GM13976 (cell line): Measurements from ENCODE around the gene SERPINA3.

ENCODE experiments used
- DNase-seq: peaks from one replicate; pipeline ENCODE4 v3.0.0; 2012; ENCODE audit warnings: low spot score
- in situ Hi-C: fragments of 300-500 bp; cut with MboI; formaldehyde crosslinking; loops from one replicate; pipeline ENCODE4 v1.12.0; 2022; ENCODE audit warnings: low sequenced_read_pairs, mixed read lengths, inconsistent platforms; ENCODE audit not compliant: unreplicated experiment
- TF ChIP-seq, protein P1 (sequence below): IDR thresholded peaks from 2 replicates; pipeline ENCODE4 v1.5.1; 2012; ENCODE audit warnings: borderline replicate concordance, mild to moderate bottlenecking; ENCODE audit not compliant: insufficient read depth; ENCODE audit errors: extremely low read depth, missing control alignments, control extremely low read depth

SERPINA3 gene

DNA sequence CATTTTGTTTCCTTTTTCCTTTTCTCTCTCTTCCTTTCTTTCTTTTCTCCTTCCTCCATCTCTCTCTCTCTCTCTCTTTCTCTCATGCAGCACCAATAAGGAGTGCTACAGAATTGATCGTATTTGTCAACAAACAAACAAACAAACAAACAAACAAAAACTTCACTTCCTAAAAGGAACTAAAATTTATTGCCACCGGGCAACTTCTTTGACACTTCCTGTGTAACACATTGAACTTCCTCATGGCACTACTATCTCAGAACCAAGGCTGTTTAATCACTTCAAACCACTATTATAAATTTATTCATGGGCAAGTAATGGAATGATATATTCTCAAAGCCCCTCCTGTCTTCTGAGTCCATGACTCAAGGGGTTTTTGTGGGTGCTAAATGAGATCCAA lies 51.3 kb downstream of the SERPINA3 start:
- no peak for DNase-seq
- in situ Hi-C loops = no loop called here
- TF ChIP-seq, protein P1, sequence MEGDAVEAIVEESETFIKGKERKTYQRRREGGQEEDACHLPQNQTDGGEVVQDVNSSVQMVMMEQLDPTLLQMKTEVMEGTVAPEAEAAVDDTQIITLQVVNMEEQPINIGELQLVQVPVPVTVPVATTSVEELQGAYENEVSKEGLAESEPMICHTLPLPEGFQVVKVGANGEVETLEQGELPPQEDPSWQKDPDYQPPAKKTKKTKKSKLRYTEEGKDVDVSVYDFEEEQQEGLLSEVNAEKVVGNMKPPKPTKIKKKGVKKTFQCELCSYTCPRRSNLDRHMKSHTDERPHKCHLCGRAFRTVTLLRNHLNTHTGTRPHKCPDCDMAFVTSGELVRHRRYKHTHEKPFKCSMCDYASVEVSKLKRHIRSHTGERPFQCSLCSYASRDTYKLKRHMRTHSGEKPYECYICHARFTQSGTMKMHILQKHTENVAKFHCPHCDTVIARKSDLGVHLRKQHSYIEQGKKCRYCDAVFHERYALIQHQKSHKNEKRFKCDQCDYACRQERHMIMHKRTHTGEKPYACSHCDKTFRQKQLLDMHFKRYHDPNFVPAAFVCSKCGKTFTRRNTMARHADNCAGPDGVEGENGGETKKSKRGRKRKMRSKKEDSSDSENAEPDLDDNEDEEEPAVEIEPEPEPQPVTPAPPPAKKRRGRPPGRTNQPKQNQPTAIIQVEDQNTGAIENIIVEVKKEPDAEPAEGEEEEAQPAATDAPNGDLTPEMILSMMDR = no peak

DNA sequence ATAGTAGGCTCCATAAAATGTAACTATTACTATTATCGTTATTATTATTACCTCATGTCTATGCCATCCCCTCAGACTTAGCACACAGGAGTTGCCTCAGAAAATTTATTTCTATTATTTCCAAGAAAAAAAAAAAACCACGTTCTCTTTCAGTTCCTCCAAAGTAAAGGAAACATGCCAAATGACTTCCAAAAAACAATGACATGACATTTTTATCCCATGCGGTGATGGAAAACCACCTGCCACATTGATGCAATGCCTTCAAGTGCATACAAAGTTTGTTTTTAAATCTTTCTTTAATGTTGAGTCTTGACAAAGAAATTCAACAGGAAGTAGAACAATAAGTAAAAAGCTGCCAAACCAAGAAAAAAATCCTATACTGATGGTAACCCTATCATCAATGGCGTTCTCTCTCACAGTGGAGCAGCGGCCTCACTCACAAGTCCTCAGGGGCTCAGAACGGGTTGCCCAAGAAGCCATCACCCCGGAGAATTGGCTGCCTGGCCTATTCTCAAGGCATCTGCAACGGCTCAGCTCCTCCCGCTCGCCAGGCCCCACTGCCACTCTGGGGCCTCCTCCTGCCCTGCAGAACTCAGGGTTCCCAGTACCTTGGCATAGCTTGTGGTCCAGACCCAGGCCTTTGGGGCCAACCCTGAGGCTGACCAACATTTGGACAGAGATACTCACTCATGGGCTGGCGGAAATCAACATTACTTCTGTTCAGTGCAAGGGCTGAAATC lies 51.9 kb downstream of the SERPINA3 start:
- in situ Hi-C loops = no loop called here
- TF ChIP-seq, protein P1 = no peak
- no peak for DNase-seq

DNA sequence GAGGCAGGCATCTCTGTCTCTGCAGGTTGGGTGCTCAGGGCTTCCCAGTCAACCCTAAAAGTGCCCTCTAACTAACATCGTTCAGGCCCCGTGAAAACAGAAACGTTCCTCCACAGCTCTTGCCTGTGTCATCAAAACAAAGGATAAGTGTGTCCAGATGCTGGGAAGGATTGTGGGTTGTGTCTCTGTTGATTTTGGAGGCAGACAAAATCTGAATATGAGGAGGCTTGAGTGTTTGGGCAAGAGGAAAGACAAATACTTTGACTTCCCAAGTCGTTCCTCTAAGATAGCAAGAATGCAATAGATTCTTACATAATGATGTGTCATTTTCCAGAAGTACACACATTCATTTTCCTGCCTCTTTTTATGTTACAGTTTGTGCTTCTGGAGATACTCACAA lies 52.9 kb downstream of the SERPINA3 start:
- in situ Hi-C loops = no loop called here
- TF ChIP-seq, protein P1 = no peak
- DNase-seq = no peak

DNA sequence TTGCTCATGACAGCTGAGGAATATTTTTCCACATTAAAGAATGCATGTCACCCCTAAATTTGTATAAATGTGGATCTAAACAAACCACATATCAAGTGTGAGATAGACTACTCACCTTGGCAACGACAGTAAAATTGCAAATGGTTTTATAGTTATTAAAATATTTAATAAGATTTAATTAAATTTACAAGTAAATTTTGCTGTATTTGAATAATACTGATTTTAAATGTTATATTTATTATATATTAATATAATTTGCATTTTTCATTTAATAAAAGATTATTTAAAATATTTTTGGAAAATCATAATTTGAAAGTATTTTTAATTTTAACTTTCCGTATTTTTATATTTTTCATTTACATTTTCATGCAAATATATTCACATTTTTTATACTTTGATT lies 53.4 kb downstream of the SERPINA3 start:
- in situ Hi-C loops = no loop called here
- TF ChIP-seq, protein P1 = no peak
- DNase-seq = no peak

DNA sequence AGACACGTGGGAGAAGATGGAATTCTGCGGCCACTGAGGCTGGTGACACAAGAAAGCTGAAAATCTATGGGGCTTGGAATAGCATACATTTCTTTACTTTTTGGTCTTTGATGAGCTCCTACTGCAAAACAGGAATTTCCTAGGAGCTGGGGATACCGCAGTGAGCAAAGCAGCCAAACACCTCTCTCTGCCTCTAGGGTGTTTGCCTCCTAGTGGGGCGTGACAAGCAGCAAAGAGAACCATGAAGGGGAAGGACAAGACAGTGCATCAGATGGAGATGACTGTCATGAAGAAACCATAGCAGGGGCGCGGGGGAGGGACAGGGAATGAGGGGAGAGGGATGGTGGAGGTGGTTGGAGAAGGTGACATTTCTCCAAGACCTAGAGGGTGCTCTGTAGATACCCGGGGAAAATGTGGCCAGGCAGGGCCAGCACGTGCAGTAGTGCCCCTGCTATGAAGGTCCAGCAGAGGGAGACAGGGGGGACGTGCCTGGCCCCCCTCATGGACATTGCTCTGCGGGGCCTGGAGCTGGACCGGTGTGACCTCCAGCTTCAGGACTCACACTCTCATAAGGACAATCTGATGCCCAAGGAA lies 58.6 kb downstream of the SERPINA3 start:
- DNase-seq = no peak
- in situ Hi-C loops = no loop called here
- TF ChIP-seq, protein P1 = no peak

DNA sequence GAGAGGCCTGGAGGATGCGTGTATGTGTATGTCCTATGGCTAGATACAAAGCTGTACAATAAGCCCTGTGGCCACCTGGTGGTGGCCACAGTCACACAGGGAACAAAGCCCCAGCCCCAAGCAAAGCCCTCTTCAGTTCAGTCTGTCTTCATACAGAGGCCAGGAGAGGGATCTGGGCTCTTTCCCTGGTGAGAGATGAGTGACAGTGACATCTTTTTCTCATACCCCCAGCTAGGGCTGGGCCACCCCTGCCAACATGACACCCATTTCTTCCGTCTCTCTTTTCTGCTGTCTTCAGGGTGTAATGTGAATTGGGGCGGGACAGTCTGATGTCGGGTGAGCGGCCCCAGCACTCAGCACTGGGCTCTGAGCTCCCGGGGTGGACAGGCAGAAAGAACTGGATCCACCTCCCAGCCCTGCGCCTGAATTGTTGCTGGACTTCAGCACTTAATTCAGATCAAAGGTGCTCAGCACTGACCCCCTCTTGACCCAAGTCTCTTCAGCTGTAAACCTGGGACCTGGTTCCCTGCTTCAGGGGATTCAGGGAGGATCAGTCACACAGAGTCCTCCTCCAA lies 59.8 kb downstream of the SERPINA3 start:
- DNase-seq = no peak
- in situ Hi-C loops = no loop called here

More for the DNA sequence above, 59.8 kb downstream of the SERPINA3 start:
- TF ChIP-seq, protein P1 = no peak
